SK-N-SH (cell line): ENCODE data around the gene MRC1.

ENCODE experiments used
- EZH2phosphoT487 ChIP-seq: fragments of 200-600 bp; sonication (generic); IDR thresholded peaks from 2 replicates; pipeline ENCODE4 v1.6.1; 2017; ENCODE audit warnings: low read depth, mixed run types, mild to moderate bottlenecking, antibody characterized with exemption, moderate library complexity, borderline replicate concordance
- GABPA ChIP-seq: IDR thresholded peaks from 2 replicates; pipeline ENCODE4 v1.4.0; 2012; ENCODE audit warnings: low read depth, mild to moderate bottlenecking
- RAD21 ChIP-seq: IDR thresholded peaks from 2 replicates; pipeline ENCODE4 v1.6.1; 2012; ENCODE audit warnings: mild to moderate bottlenecking, low read length
- SIN3A ChIP-seq: IDR thresholded peaks from 2 replicates; pipeline ENCODE4 v1.6.1; 2012; ENCODE audit warnings: low read depth, mild to moderate bottlenecking, low read length, moderate library complexity, borderline replicate concordance
- YY1 ChIP-seq: IDR thresholded peaks from 2 replicates; pipeline ENCODE4 v1.4.0; 2012; ENCODE audit warnings: low read depth, mild to moderate bottlenecking
- TF ChIP-seq, protein P1 (sequence below): fragments of 200-600 bp; sonication (generic); IDR thresholded peaks from 2 replicates; pipeline ENCODE4 v1.6.1; 2017; ENCODE audit warnings: antibody characterized with exemption, mild to moderate bottlenecking, moderate library complexity
- TF ChIP-seq, protein P2 (sequence below): fragments of 150-350 bp; IDR thresholded peaks from 2 replicates; pipeline ENCODE4 v1.6.1; 2017; ENCODE audit warnings: antibody characterized with exemption, low read length, low read depth, borderline replicate concordance

DNA sequence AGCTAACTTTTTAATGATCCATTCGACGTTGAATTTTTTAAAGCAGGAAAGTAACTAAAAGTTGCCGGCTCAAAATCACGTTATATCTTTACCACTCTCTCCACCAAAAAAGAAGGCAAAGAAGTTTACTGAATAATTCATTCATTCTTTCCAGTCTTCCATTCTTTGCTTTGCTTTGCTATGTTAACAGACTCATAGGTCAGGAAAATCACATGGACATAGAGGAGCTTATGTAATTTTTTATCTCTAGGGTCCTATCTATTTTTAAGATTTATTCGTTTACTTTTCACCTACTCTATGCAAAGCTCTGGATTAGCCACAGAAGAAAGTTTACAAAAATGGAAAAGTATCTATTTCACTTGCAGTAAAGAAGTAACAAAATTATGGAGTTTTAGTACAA, 52.6 kb downstream of the MRC1 start:
- TF ChIP-seq EZH2phosphoT487 (no peak), GABPA (no peak), YY1 (no peak), SIN3A (no peak), RAD21 (no peak)
- TF ChIP-seq, protein P1, sequence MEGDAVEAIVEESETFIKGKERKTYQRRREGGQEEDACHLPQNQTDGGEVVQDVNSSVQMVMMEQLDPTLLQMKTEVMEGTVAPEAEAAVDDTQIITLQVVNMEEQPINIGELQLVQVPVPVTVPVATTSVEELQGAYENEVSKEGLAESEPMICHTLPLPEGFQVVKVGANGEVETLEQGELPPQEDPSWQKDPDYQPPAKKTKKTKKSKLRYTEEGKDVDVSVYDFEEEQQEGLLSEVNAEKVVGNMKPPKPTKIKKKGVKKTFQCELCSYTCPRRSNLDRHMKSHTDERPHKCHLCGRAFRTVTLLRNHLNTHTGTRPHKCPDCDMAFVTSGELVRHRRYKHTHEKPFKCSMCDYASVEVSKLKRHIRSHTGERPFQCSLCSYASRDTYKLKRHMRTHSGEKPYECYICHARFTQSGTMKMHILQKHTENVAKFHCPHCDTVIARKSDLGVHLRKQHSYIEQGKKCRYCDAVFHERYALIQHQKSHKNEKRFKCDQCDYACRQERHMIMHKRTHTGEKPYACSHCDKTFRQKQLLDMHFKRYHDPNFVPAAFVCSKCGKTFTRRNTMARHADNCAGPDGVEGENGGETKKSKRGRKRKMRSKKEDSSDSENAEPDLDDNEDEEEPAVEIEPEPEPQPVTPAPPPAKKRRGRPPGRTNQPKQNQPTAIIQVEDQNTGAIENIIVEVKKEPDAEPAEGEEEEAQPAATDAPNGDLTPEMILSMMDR, result no peak
- TF ChIP-seq, protein P2, sequence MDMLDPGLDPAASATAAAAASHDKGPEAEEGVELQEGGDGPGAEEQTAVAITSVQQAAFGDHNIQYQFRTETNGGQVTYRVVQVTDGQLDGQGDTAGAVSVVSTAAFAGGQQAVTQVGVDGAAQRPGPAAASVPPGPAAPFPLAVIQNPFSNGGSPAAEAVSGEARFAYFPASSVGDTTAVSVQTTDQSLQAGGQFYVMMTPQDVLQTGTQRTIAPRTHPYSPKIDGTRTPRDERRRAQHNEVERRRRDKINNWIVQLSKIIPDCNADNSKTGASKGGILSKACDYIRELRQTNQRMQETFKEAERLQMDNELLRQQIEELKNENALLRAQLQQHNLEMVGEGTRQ, result no peak
